Omental fat pad (tissue), 4 donors: ENCODE results near the gene SRRM2. TPM values are rescaled to one million over a fixed set of nuclear protein-coding genes. Genes with fewer than 3 reads are reported as not detected.

Experiments used
- ATAC-seq: fragments of 150-250 bp; one replicate; pipeline ENCODE4 v1.9.1; 2016; ENCODE audit warnings: mild to moderate bottlenecking, moderate library complexity; ENCODE audit not compliant: low FRiP score
- DNase-seq: peaks from one replicate; pipeline ENCODE4 v3.0.0-alpha.2; 2019; ENCODE audit warnings: low spot score
- CTCF ChIP-seq, 3 donors: fragments of 450-650 bp; IDR thresholded peaks; one replicate each; pipeline ENCODE4 v1.5.1; 2016 to 2017; ENCODE audit warnings: antibody characterized with exemption in 3 of 3, mild to moderate bottlenecking in 3 of 3, moderate library complexity in 2 of 3
- total RNA-seq, 4 donors: library from RNA; depleted of rRNA; stranded (reverse); fragments of >200 nt; gene quantifications; one replicate each; pipeline ENCODE4 v1.1.0, GENCODE V29; 2016

The SRRM2 gene
- total RNA-seq, 4 donors from 2014 or later, result 230 to 465 (median 368) TPM

GRCh38 chr16:2790631-2791030 lies 38.2 kb downstream of the SRRM2 start:
- TF ChIP-seq CTCF (IDR thresholded peaks at IDR 0.05), result no peak
- ATAC-seq, result no peak
- no peak for DNase-seq

DNA sequence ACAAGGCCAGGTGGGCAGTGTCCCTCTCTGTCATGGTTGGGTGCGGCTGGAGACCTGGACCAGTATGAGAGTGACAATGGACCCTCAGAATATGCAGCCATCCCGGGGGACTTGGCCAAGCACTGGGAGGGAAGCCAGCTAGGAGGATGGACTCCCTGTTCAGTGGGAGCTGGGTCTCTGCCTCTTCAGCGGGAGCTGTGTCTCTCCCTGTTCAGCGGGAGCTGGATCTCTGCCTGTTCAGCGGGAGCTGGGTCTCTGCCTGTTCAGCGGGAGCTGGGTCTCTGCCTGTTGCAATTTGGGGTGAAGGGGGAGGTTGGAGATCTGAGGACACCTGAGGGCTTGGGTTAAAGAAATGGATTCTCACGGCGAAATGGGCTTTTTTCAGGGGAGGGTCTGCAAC lies 38.7 kb downstream of the SRRM2 start:
- ATAC-seq (no peak), DNase-seq (no peak)
- no peak for TF ChIP-seq CTCF (IDR thresholded peaks at IDR 0.05)

- DNase-seq (no peak), ATAC-seq (no peak)
- no peak for TF ChIP-seq CTCF (IDR thresholded peaks at IDR 0.05)
Observed at GRCh38 chr16:2792940-2793339, 40.5 kb downstream of the SRRM2 start.

DNA sequence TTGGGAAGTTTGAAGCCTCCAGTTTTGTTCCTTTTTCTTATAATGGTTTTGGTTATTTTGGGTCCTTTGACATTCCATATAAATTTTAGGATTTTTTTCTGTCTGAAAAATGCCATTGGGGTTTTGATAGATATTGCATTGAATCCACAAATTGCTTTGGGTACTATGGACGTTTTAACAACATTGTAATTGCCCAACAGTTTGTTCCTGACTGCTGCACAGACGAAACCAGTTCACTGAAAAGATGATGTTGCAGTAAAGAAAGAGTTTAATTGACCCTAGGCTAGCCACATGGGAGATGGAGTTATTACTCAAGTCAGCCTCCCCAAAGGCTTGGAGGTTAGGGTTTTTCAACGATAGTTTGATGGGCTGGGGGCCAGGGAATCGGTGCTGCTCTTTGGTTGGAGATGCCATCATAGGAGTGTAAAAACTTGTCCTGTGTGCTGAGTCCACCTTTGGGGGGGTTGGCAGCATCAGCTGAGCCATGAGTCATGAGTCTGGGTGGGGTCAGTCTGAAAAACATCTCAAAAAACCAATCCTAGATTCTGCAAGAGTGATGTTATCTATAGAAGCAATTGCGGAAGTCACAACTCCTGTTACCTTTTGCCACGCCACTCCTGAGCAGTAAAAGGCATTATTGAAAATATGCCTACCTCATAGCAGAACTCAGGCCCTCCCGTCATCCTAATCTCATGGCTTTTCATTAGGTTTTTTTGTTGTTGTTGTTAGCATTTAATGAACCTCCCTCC lies 43.1 kb downstream of the SRRM2 start:
- TF ChIP-seq CTCF (IDR thresholded peaks at IDR 0.05), result no peak
- ATAC-seq (no peak), DNase-seq (no peak)

DNA sequence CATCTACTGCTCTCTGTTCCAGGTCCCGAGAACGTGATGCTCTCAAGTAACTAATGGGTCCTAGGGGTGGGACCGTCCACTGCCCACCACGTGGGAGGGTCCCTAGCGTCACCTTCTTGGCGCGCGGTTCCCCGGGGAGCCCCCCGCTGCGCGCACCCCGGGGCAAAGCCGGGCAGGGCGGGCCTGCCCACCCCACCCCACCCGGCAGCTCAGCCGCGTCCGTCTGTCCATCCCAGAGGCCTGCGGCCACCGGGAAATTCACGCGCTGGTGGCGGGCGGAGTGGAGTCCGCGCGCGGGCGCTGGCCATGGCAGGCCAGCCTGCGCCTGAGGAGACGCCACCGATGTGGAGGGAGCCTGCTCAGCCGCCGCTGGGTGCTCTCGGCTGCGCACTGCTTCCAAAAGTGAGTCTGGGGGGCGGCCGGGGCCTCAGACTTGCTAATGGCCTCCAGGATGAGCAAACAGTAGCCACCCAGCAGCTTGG lies 46.3 kb downstream of the SRRM2 start:
- no peak for ATAC-seq
- DNase-seq, result no peak
- no peak for TF ChIP-seq CTCF (IDR thresholded peaks at IDR 0.05)

- ATAC-seq, result no peak
- no peak for TF ChIP-seq CTCF (IDR thresholded peaks at IDR 0.05)
Observed at GRCh38 chr16:2799205-2799858, 46.9 kb downstream of the SRRM2 start.

DNA sequence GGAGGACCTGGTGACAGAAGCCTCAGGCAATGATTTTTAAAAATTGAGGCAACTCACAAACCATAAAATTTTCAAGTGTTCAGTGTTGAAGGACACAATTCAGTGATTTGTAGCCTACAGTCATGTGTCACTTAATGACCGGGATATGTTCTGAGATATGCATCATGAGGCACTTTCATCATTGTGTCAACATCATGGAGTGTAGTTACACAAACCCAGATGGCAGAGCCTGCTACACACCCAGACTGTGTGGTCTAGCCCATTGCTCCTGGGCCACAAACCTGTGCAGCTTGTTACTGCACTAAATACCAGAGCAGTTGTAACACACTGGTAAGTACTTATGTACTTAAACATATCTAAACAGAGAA lies 47.4 kb downstream of the SRRM2 start:
- DNase-seq (no peak), ATAC-seq (no peak)
- no peak for TF ChIP-seq CTCF (IDR thresholded peaks at IDR 0.05)

More at GRCh38 chr16:2799205-2799858, 46.9 kb downstream of the SRRM2 start:
- DNase-seq, result no peak
